IMR-90 (cell line): ENCODE data around the gene CDS2. TPM values are rescaled to one million over a fixed set of nuclear protein-coding genes. Genes with fewer than 3 reads are reported as not detected.
A peak's percentile ranks its signal among the peaks of the same experiment; 100 is the strongest.

Experiments used
- ATAC-seq: fragments of 200-7000 bp; cut with Tn5 transposase; 2 replicates; pipeline ENCODE4 v1.9.1; 2020; ENCODE audit warnings: low read depth, mild to moderate bottlenecking, moderate library complexity
- BruUV-seq: library from RNA; stranded (reverse); fragments of 400-500 nt; replicated peaks from 2 replicates; lab custom pipeline; 2021; lab: Mats Ljungman, UMichigan
- CTCF ChIA-PET: fragments of 300-600 bp; formaldehyde crosslinking; extraction: SDS; loops from one replicate; lab custom pipeline; 2021; ENCODE audit warnings: antibody characterized with exemption; lab: Yijun Ruan, JAX
- POLR2A ChIA-PET: fragments of 300-600 bp; sonication (Branson Sonifier 250); formaldehyde crosslinking; loops from one replicate; lab custom pipeline; 2022; ENCODE audit warnings: antibody characterized with exemption; ENCODE audit not compliant: unreplicated experiment; lab: Charles Lee
- DNase-seq: peaks from one replicate; pipeline ENCODE4 v3.0.0; 2013
- H2AFZ ChIP-seq: replicated peaks from 2 replicates; pipeline ENCODE3; 2013; ENCODE audit warnings: low read length, mild to moderate bottlenecking; ENCODE audit not compliant: poor library complexity
- H2AK5ac ChIP-seq: 2 replicates; pipeline ENCODE4 v1.6.1; 2013; ENCODE audit warnings: low read depth, low read length, inconsistent platforms
- H2AK9ac ChIP-seq: replicated peaks from 2 replicates; pipeline ENCODE3; 2013; ENCODE audit warnings: mild to moderate bottlenecking, low read depth, low read length, moderate library complexity; ENCODE audit not compliant: poor library complexity
- H2BK120ac ChIP-seq: 2 replicates; pipeline ENCODE4 v1.6.1; 2013; ENCODE audit warnings: low read depth, low read length, inconsistent platforms
- H2BK15ac ChIP-seq: 3 replicates; pipeline ENCODE4 v1.6.1; 2013; ENCODE audit warnings: low read depth, low read length, inconsistent platforms
- H2BK20ac ChIP-seq: 2 replicates; pipeline ENCODE4 v1.6.1; 2013; ENCODE audit warnings: low read depth, mild to moderate bottlenecking, inconsistent platforms, low read length, moderate library complexity
- H2BK5ac ChIP-seq: 2 replicates; pipeline ENCODE4 v1.6.1; 2013; ENCODE audit warnings: mild to moderate bottlenecking, low read depth, low read length, inconsistent platforms; ENCODE audit not compliant: poor library complexity, severe bottlenecking
- H3K14ac ChIP-seq: replicated peaks from 2 replicates; pipeline ENCODE4 v1.6.1; 2013; ENCODE audit warnings: low read depth, low read length, inconsistent platforms
- H3K18ac ChIP-seq: 2 replicates; pipeline ENCODE4 v1.6.1; 2013; ENCODE audit warnings: low read depth, low read length, control low read depth
- H3K23ac ChIP-seq: 2 replicates; pipeline ENCODE4 v1.6.1; 2013; ENCODE audit warnings: low read depth, low read length, inconsistent platforms
- H3K27ac ChIP-seq: 2 replicates; pipeline ENCODE4 v1.5.1; 2013; ENCODE audit warnings: mild to moderate bottlenecking, control low read depth, low read length; ENCODE audit not compliant: insufficient read depth
- H3K27me3 ChIP-seq: 2 replicates; pipeline ENCODE4 v1.6.1; 2013; ENCODE audit warnings: low read length; ENCODE audit not compliant: control insufficient read depth, insufficient read depth
- H3K36me3 ChIP-seq: 2 replicates; pipeline ENCODE4 v1.6.1; 2013; ENCODE audit warnings: low read length, mixed read lengths; ENCODE audit not compliant: control insufficient read depth, insufficient read depth
- H3K4ac ChIP-seq: 2 replicates; pipeline ENCODE4 v1.6.1; 2013; ENCODE audit warnings: low read depth, low read length, inconsistent platforms
- H3K4me1 ChIP-seq: 2 replicates; pipeline ENCODE4 v1.6.1; 2013; ENCODE audit warnings: low read length, mixed read lengths; ENCODE audit not compliant: control insufficient read depth, insufficient read depth
- H3K4me2 ChIP-seq: 2 replicates; pipeline ENCODE4 v1.6.1; 2013; ENCODE audit warnings: low read depth, mild to moderate bottlenecking, control low read depth, low read length, moderate library complexity
- H3K4me3 ChIP-seq: 2 replicates; pipeline ENCODE4 v1.5.1; 2013; ENCODE audit warnings: low read depth, mild to moderate bottlenecking, control low read depth, low read length, moderate library complexity; ENCODE audit not compliant: insufficient read depth
- H3K56ac ChIP-seq: 2 replicates; pipeline ENCODE4 v1.6.1; 2013; ENCODE audit warnings: low read length, inconsistent platforms; ENCODE audit not compliant: insufficient read depth; ENCODE audit errors: extremely low read depth
- H3K79me1 ChIP-seq, 2 experiments: 2 replicates each; pipeline ENCODE4 v1.6.1; 2013; ENCODE audit warnings: low read length in 2 of 2, inconsistent platforms in 1 of 2, low read depth in 1 of 2
- H3K9ac ChIP-seq: 2 replicates; pipeline ENCODE4 v1.6.1; 2013; ENCODE audit warnings: low read depth, low read length, control low read depth
- H3K9me1 ChIP-seq: 2 replicates; pipeline ENCODE4 v1.6.1; 2013; ENCODE audit warnings: low read length, inconsistent platforms; ENCODE audit not compliant: insufficient read depth
- H3K9me3 ChIP-seq: 2 replicates; pipeline ENCODE4 v1.6.1; 2013; ENCODE audit warnings: low read length; ENCODE audit not compliant: control insufficient read depth, insufficient read depth
- H4K20me1 ChIP-seq: 2 replicates; pipeline ENCODE4 v1.6.1; 2013; ENCODE audit warnings: low read length, inconsistent platforms; ENCODE audit not compliant: insufficient read depth
- H4K5ac ChIP-seq: 2 replicates; pipeline ENCODE4 v1.6.1; 2013; ENCODE audit warnings: mild to moderate bottlenecking, low read depth, low read length, control low read depth
- H4K8ac ChIP-seq, 2 experiments: 2 replicates each; pipeline ENCODE4 v1.6.1; 2013; ENCODE audit warnings: low read depth in 2 of 2, low read length in 2 of 2, control low read depth in 1 of 2, inconsistent platforms in 1 of 2
- H4K91ac ChIP-seq: 2 replicates; pipeline ENCODE4 v1.6.1; 2013; ENCODE audit warnings: low read depth, low read length, inconsistent platforms; ENCODE audit not compliant: insufficient read depth
- CHD1 ChIP-seq: IDR thresholded peaks from 2 replicates; pipeline ENCODE4 v1.6.1; 2012; ENCODE audit warnings: low read depth, low read length, improper control_type of control experiment
- FOS ChIP-seq: fragments of 150-350 bp; IDR thresholded peaks from 2 replicates; pipeline ENCODE4 v1.6.1; 2016; ENCODE audit warnings: low read depth, low read length
- MAZ ChIP-seq: IDR thresholded peaks from 2 replicates; pipeline ENCODE4 v1.6.1; 2012; ENCODE audit warnings: low read depth, mild to moderate bottlenecking, low read length, improper control_type of control experiment, moderate library complexity, borderline replicate concordance
- NFE2L2 ChIP-seq: fragments of 150-350 bp; IDR thresholded peaks from 2 replicates; pipeline ENCODE4 v1.6.1; 2016; ENCODE audit warnings: low read depth, mild to moderate bottlenecking, low read length
- POLR2A ChIP-seq: IDR thresholded peaks from 2 replicates; pipeline ENCODE4 v1.6.1; 2012; ENCODE audit warnings: mild to moderate bottlenecking, low read depth, low read length
- RAD21 ChIP-seq: IDR thresholded peaks from 2 replicates; pipeline ENCODE4 v1.6.1; 2012; ENCODE audit warnings: low read length, improper control_type of control experiment
- RCOR1 ChIP-seq: IDR thresholded peaks from 2 replicates; pipeline ENCODE4 v1.6.1; 2012; ENCODE audit warnings: mild to moderate bottlenecking, low read length, improper control_type of control experiment; ENCODE audit not compliant: insufficient replicate concordance
- WGBS, 2 experiments: methylation state at CpG; one replicate each; pipeline versions ENCODE4 v1.1.5 to v1.1.7; 2013; ENCODE audit warnings: missing lambda C conversion rate in 2 of 2; ENCODE audit not compliant: insufficient read length in 1 of 2; ENCODE audit errors: extremely low coverage in 2 of 2; 5-methylcytosine and 5-hydroxymethylcytosine counted together
- dilution Hi-C: fragments of 300-500 bp; cut with HindIII; formaldehyde crosslinking; loops from one replicate; pipeline ENCODE4 v1.14.3; 2018; ENCODE audit warnings: low sequenced_read_pairs; ENCODE audit not compliant: unreplicated experiment
- in situ Hi-C: fragments of 300-500 bp; cut with MboI; formaldehyde crosslinking; loops from 3 replicates; pipeline ENCODE4 v1.14.3; 2019; ENCODE audit warnings: low sequenced_read_pairs, inconsistent platforms, mixed read lengths
- intact Hi-C: fragments of 100-400 bp; cut with micrococcal nuclease; formaldehyde crosslinking; loops from 2 replicates; pipeline ENCODE4 v1.10.0; 2022
- polyA plus RNA-seq, 3 experiments: library from polyadenylated mRNA; depleted of rRNA; stranded (reverse); fragments of >200 nt; gene quantifications; 2 replicates each; pipeline ENCODE4 v1.2.3, GENCODE V29; 2012; ENCODE audit warnings: low replicate concordance in 1 of 3
- total RNA-seq: library from RNA; depleted of rRNA; stranded (reverse); fragments of >200 nt; gene quantifications from 2 replicates; pipeline ENCODE4 v1.2.3, GENCODE V29; 2012
- TF ChIP-seq, protein P1 (sequence below): fragments of 150-350 bp; IDR thresholded peaks from 2 replicates; pipeline ENCODE4 v1.6.1; 2016; ENCODE audit warnings: low read depth, mild to moderate bottlenecking, low read length, moderate library complexity, borderline replicate concordance

Gene CDS2
- total and polyA plus RNA-seq, 2 of the 4 experiments (the other 2 are of a cell fraction), result 17.0 to 47.1 TPM

DNA sequence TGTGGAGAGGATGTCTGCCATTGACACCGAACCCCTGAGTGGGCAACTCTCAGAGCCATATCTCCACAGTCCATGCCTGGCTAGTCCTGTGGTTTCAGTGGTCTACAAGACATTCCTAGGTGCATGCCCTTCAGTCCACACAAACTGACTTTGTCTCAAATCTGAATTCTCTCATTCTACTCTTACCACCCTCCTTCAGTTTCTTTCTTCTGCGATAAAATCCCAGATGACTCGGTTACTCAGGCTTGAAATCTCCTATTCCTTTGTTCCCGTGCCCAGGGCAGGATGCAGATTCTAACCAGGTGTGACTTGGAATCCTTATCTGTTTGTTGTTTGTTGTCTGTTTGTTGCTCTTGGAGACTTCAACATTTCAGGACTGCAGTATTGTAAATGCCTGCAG lies 9.3 kb downstream of the CDS2 start:
- Histone ChIP-seq H4K91ac (no peak overlapping the region), H3K79me1 (peaks cover 37 to 88% of the 10 kb centered on the region in 2 experiments), H3K4ac (no peak overlapping the region), H2BK15ac (no peak overlapping the region), H2BK5ac (no peak overlapping the region), H3K18ac (no peak overlapping the region), H2AFZ (no peak overlapping the region), H3K4me1 (peaks cover 17% of the 10 kb centered on the region), H4K5ac (no peak overlapping the region), H3K23ac (peak overlapping the region; percentile 67), H3K27ac (no peak overlapping the region), H3K4me2 (no peak overlapping the region), H4K8ac (no peak overlapping the region), H3K14ac (peak overlapping the region; percentile 10), H3K9me3 (no peaks in the 10 kb centered on the region), H3K9ac (no peak overlapping the region), H2BK120ac (no peak overlapping the region), H2AK9ac (peak overlapping the region; percentile 58), H2AK5ac (0 out of 2 replicates have a peak overlapping the region, but pooled peaks have one; percentile 3), H3K9me1 (peaks cover 21% of the 10 kb centered on the region), H3K27me3 (no peaks in the 10 kb centered on the region), H3K36me3 (peaks cover 2% of the 10 kb centered on the region; the same call in 1 of the 2 replicates), H3K4me3 (no peak overlapping the region), H2BK20ac (no peak overlapping the region), H4K20me1 (peaks cover 33% of the 10 kb centered on the region; the same call in 1 of the 2 replicates), H3K56ac (no peak overlapping the region)
- ChIA-PET POLR2A (no interaction called here), CTCF (interaction anchor here (0.9 kb wide), 1 partner anchor 9 kb away, joined by 4 read pairs; the partner anchor contains the start of gene CDS2)
- dilution Hi-C loops (no loop called here), in situ Hi-C loops (no loop called here), intact Hi-C loops (no loop called here)
- DNase-seq (no peak), ATAC-seq (no peak)
- 80% methylated on average over 1 of the region's 4 CpGs; no CpG with 5 or more reads in 1 of the 2 experiments for WGBS, 2 experiments
- no peak for TF ChIP-seq FOS
- TF ChIP-seq MAZ, result no peak
- TF ChIP-seq NFE2L2, result no peak
- no peak for TF ChIP-seq RAD21
- TF ChIP-seq RCOR1, result no peak
- no peak for TF ChIP-seq POLR2A
- TF ChIP-seq, protein P1, sequence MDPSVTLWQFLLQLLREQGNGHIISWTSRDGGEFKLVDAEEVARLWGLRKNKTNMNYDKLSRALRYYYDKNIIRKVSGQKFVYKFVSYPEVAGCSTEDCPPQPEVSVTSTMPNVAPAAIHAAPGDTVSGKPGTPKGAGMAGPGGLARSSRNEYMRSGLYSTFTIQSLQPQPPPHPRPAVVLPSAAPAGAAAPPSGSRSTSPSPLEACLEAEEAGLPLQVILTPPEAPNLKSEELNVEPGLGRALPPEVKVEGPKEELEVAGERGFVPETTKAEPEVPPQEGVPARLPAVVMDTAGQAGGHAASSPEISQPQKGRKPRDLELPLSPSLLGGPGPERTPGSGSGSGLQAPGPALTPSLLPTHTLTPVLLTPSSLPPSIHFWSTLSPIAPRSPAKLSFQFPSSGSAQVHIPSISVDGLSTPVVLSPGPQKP, result no peak
- TF ChIP-seq CHD1, result no peak
- BruUV-seq, result no TSS peak
